AG09309 (cell line): ENCODE results near the gene CSNK1E.

Experiments used
- DNase-seq: peaks from one replicate; pipeline ENCODE4 v3.0.0-alpha.2; 2010; ENCODE audit warnings: low read depth
- H3K4me3 ChIP-seq: 2 replicates; pipeline ENCODE4 v1.5.1; 2011; ENCODE audit warnings: mild to moderate bottlenecking, low read depth, low read length, moderate library complexity; ENCODE audit not compliant: control insufficient read depth
- CTCF ChIP-seq: IDR thresholded peaks from 2 replicates; pipeline ENCODE4 v1.5.1; 2011; ENCODE audit warnings: mild to moderate bottlenecking, low read depth, low read length, inconsistent platforms; ENCODE audit not compliant: insufficient read depth, control insufficient read depth; ENCODE audit errors: missing control alignments

CSNK1E gene

GRCh38 chr22:38352436-38352835 lies 35.2 kb upstream of the CSNK1E start:
- H3K4me3 ChIP-seq, result no peak overlapping the region
- TF ChIP-seq CTCF, result no peak
- DNase-seq, result no peak

- TF ChIP-seq CTCF, result no peak
- H3K4me3 ChIP-seq, result no peak overlapping the region
- DNase-seq, result no peak
Observed at GRCh38 chr22:38350444-38351359, 33.5 kb upstream of the CSNK1E start.

GRCh38 chr22:38348751-38349496 lies 31.7 kb upstream of the CSNK1E start:
- no peak for TF ChIP-seq CTCF
- no peak for DNase-seq
- no peak overlapping the region for H3K4me3 ChIP-seq

GRCh38 chr22:38347944-38348750 lies 30.9 kb upstream of the CSNK1E start:
- no peak overlapping the region for H3K4me3 ChIP-seq
- DNase-seq, result no peak
- no peak for TF ChIP-seq CTCF

GRCh38 chr22:38347181-38347943 lies 30.1 kb upstream of the CSNK1E start:
- no peak for TF ChIP-seq CTCF
- no peak overlapping the region for H3K4me3 ChIP-seq
- DNase-seq, result no peak
